NCI-H1694 (cell line): Measurements from ENCODE around the gene ERRFI1.
A peak's percentile ranks its signal among the peaks of the same experiment; 100 is the strongest.

ENCODE experiments used
- DNase-seq: peaks from one replicate; lab custom pipeline; 2025; lab: John Stamatoyannopoulos, UW

The ERRFI1 gene

GRCh38 chr1:8043621-8044020 lies 17.5 kb upstream of the ERRFI1 start:
- no peak for DNase-seq

- no peak for DNase-seq
Measured at GRCh38 chr1:8042134-8042533, 16.0 kb upstream of the ERRFI1 start.

- no peak for DNase-seq
Measured at GRCh38 chr1:8040586-8040985, 14.5 kb upstream of the ERRFI1 start.

GRCh38 chr1:8039071-8039470 lies 13.0 kb upstream of the ERRFI1 start:
- no peak for DNase-seq

GRCh38 chr1:8035289-8035688 lies 9.2 kb upstream of the ERRFI1 start:
- DNase-seq, result no peak

GRCh38 chr1:8033322-8033721 lies 7.2 kb upstream of the ERRFI1 start:
- no peak for DNase-seq

- no peak for DNase-seq
Measured at GRCh38 chr1:8032366-8032910, 6.3 kb upstream of the ERRFI1 start.

GRCh38 chr1:8031176-8031785 lies 5.2 kb upstream of the ERRFI1 start:
- peak; percentile 34 for DNase-seq

GRCh38 chr1:8028571-8028910 lies 2.4 kb upstream of the ERRFI1 start:
- DNase-seq, result no peak

GRCh38 chr1:8027748-8028570 lies 1.9 kb upstream of the ERRFI1 start:
- no peak for DNase-seq

- DNase-seq, result no peak
Measured at GRCh38 chr1:8026976-8027747, 1.1 kb upstream of the ERRFI1 start.

GRCh38 chr1:8025671-8026144 lies 401 bp downstream of the ERRFI1 start:
- DNase-seq, result no peak

- DNase-seq, result no peak
Measured at GRCh38 chr1:8025061-8025670, 943 bp downstream of the ERRFI1 start.

- DNase-seq, result no peak
Measured at GRCh38 chr1:8024329-8024728, 1.8 kb downstream of the ERRFI1 start.

- no peak for DNase-seq
Measured at GRCh38 chr1:8023995-8024313, 2.2 kb downstream of the ERRFI1 start.

- DNase-seq, result no peak
Measured at GRCh38 chr1:8023287-8023994, 2.7 kb downstream of the ERRFI1 start.

- no peak for DNase-seq
Measured at GRCh38 chr1:8022395-8023286, 3.5 kb downstream of the ERRFI1 start.

GRCh38 chr1:8021676-8022266 lies 4.3 kb downstream of the ERRFI1 start:
- no peak for DNase-seq

- no peak for DNase-seq
Measured at GRCh38 chr1:8020032-8020431, 6.1 kb downstream of the ERRFI1 start.

GRCh38 chr1:8019229-8019620 lies 6.9 kb downstream of the ERRFI1 start:
- no peak for DNase-seq
